SK-N-MC (cell line): ENCODE data around the gene ARHGAP24.

Experiments
- EZH2 ChIP-seq: fragments of 200-600 bp; sonication (generic); IDR thresholded peaks from one replicate; pipeline ENCODE4 v1.6.1; 2017; ENCODE audit warnings: antibody characterized with exemption
- FOXP2 ChIP-seq: optimal IDR thresholded peaks from 2 replicates; pipeline ENCODE3; 2011; ENCODE audit warnings: mild to moderate bottlenecking, moderate library complexity; ENCODE audit not compliant: insufficient read depth; ENCODE audit errors: extremely low read length, control extremely low read depth
- POLR2AphosphoS5 ChIP-seq: IDR thresholded peaks from 2 replicates; pipeline ENCODE4 v1.6.1; 2012; ENCODE audit warnings: mild to moderate bottlenecking, low read depth, low read length, borderline replicate concordance

DNA sequence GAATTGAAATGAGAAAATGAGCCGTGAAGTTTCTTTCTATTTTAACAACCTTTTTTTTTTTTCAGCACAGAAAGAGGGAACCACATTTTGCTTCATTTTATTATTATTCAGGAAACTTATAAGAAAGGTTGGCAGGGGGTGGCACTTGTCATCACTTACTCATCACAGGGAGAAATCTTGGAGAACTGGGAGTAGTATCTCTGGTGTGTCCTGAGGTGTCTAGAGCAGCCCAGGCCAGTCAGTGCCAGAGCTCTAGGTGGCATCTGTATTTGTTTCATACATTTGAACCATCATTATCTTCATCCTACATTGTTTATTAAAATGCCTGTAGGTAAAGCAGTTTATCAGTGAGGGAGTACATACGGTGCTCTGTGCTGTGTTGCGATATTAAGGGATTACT, 43.8 kb upstream of the ARHGAP24 start:
- TF ChIP-seq POLR2AphosphoS5 (no peak), EZH2 (no peak), FOXP2 (no peak)
